ENCODE measurements around the gene MMP24OS. TPM values are rescaled to one million over a fixed set of nuclear protein-coding genes. Genes with fewer than 3 reads are reported as not detected.

The MMP24OS gene
- total and polyA plus RNA-seq, 2 donors (not counting 3 experiments of a cell fraction or from before 2014, with no cell fraction given) = 35.1 to 55.6 TPM

- no peak overlapping the region for H3K4me3 ChIP-seq (replicated peaks in 1 of 3; ENCODE audit: insufficient read depth in 1 of 3, low read depth in 1 of 3, low read length in 3 of 3)
- POLR2A ChIA-PET = no interaction called here
- H3K9me1 ChIP-seq (replicated peaks; ENCODE audit: control insufficient read depth, extremely low read depth, insufficient read depth, low read length) = no peaks in the 10 kb centered on the region
- H3K27me3 ChIP-seq (ENCODE audit: control insufficient read depth in 2 of 2, insufficient read depth in 2 of 2, low read length in 2 of 2) = no peaks in the 10 kb centered on the region
- H3K27ac ChIP-seq (ENCODE audit: insufficient read depth, low read depth, low read length) = no peak overlapping the region
- H4K20me1 ChIP-seq (replicated peaks; ENCODE audit: control insufficient read depth, extremely low read depth, insufficient read depth, low read length) = no peaks in the 10 kb centered on the region
- H3K36me3 ChIP-seq (ENCODE audit: control insufficient read depth in 2 of 2, extremely low read depth in 1 of 2, insufficient read depth in 2 of 2, low read length in 2 of 2) = peaks cover 2 to 3% of the 10 kb centered on the region in 2 experiments
- no peak overlapping the region for H3K9ac ChIP-seq (replicated peaks; ENCODE audit: extremely low read depth, insufficient read depth, low read length)
- H3K9me3 ChIP-seq (replicated peaks; ENCODE audit: control insufficient read depth, insufficient read depth, low read length) = no peaks in the 10 kb centered on the region
- no peak for DNase-seq (ENCODE audit: low read depth, low spot score)
- H3K79me2 ChIP-seq (ENCODE audit: control insufficient read depth, insufficient read depth, low read length) = peaks cover 28% of the 10 kb centered on the region
- H2AFZ ChIP-seq (ENCODE audit: low read depth, low read length) = no peak overlapping the region
- dilution Hi-C loops (cut with MboI; ENCODE audit: extremely low pct_ligation_motif_present, low sequenced_read_pairs) = no loop called here
- TF ChIP-seq POLR2A (IDR thresholded peaks at IDR 0.05; ENCODE audit: low read depth, low read length) (no peak), JUN (IDR thresholded peaks at IDR 0.05; ENCODE audit: borderline replicate concordance, insufficient read depth, insufficient read length, low read depth) (peak; percentile 16)
- H3K4me2 ChIP-seq (ENCODE audit: insufficient read depth, low read length) = no peak overlapping the region
- peaks cover 12% of the 10 kb centered on the region for H3K4me1 ChIP-seq (ENCODE audit: control insufficient read depth, extremely low read depth, insufficient read depth, low read length)
- CTCF ChIA-PET = no interaction called here
- FAIRE-seq = no peak
- intact Hi-C loops (cut with micrococcal nuclease) = no loop called here
- no TSS peak for BruUV-seq (replicated peaks)
Observed at GRCh38 chr20:35285806-35286076, 7.8 kb upstream of the MMP24OS start.

- peak overlapping the region; percentile 84 for H3K4me2 ChIP-seq (ENCODE audit: insufficient read depth, low read length)
- intact Hi-C loops (cut with micrococcal nuclease) = loop anchor here (1.0 kb wide), 1 partner anchor 19 kb away; no protein-coding TSS in a partner anchor
- ChIA-PET CTCF (interaction anchor here (0.7 to 1.8 kb wide), 6 partner anchors 12 to 162 kb away, joined by 3 to 11 read pairs (median 9); partner anchors contain the start of gene GDF5), POLR2A (interaction anchor here (0.6 to 1.6 kb wide), 6 partner anchors 10 to 378 kb away, joined by 3 to 5 read pairs (median 4); partner anchors contain the start of genes CEP250 and EDEM2)
- H3K36me3 ChIP-seq (ENCODE audit: control insufficient read depth in 2 of 2, extremely low read depth in 1 of 2, insufficient read depth in 2 of 2, low read length in 2 of 2) = peaks cover 4 to 5% of the 10 kb centered on the region in 2 experiments
- no peak overlapping the region for H3K27ac ChIP-seq (ENCODE audit: insufficient read depth, low read depth, low read length)
- no peaks in the 10 kb centered on the region for H3K9me1 ChIP-seq (replicated peaks; ENCODE audit: control insufficient read depth, extremely low read depth, insufficient read depth, low read length)
- no peaks in the 10 kb centered on the region for H4K20me1 ChIP-seq (replicated peaks; ENCODE audit: control insufficient read depth, extremely low read depth, insufficient read depth, low read length)
- H3K9me3 ChIP-seq (replicated peaks; ENCODE audit: control insufficient read depth, insufficient read depth, low read length) = no peaks in the 10 kb centered on the region
- peak overlapping the region; percentile 98 for H2AFZ ChIP-seq (ENCODE audit: low read depth, low read length)
- H3K79me2 ChIP-seq (ENCODE audit: control insufficient read depth, insufficient read depth, low read length) = peaks cover 33% of the 10 kb centered on the region
- peaks cover 12% of the 10 kb centered on the region for H3K4me1 ChIP-seq (ENCODE audit: control insufficient read depth, extremely low read depth, insufficient read depth, low read length)
- H3K4me3 ChIP-seq (replicated peaks in 1 of 3; ENCODE audit: insufficient read depth in 1 of 3, low read depth in 1 of 3, low read length in 3 of 3) = peak overlapping the region; percentile 82 to 93 (median 89)
- H3K27me3 ChIP-seq (ENCODE audit: control insufficient read depth in 2 of 2, insufficient read depth in 2 of 2, low read length in 2 of 2) = no peaks in the 10 kb centered on the region
- H3K9ac ChIP-seq (replicated peaks; ENCODE audit: extremely low read depth, insufficient read depth, low read length) = peak overlapping the region; percentile 89
- BruUV-seq (replicated peaks) = no TSS peak
- FAIRE-seq = no peak
- TF ChIP-seq JUN (IDR thresholded peaks at IDR 0.05; ENCODE audit: borderline replicate concordance, insufficient read depth, insufficient read length, low read depth) = no peak
- TF ChIP-seq POLR2AphosphoS5 (IDR thresholded peaks at IDR 0.05; ENCODE audit: insufficient read depth, low read depth, low read length) = no peak
- no peak for TF ChIP-seq POLR2A (IDR thresholded peaks at IDR 0.05; ENCODE audit: low read depth, low read length)
- TF ChIP-seq, protein P1, sequence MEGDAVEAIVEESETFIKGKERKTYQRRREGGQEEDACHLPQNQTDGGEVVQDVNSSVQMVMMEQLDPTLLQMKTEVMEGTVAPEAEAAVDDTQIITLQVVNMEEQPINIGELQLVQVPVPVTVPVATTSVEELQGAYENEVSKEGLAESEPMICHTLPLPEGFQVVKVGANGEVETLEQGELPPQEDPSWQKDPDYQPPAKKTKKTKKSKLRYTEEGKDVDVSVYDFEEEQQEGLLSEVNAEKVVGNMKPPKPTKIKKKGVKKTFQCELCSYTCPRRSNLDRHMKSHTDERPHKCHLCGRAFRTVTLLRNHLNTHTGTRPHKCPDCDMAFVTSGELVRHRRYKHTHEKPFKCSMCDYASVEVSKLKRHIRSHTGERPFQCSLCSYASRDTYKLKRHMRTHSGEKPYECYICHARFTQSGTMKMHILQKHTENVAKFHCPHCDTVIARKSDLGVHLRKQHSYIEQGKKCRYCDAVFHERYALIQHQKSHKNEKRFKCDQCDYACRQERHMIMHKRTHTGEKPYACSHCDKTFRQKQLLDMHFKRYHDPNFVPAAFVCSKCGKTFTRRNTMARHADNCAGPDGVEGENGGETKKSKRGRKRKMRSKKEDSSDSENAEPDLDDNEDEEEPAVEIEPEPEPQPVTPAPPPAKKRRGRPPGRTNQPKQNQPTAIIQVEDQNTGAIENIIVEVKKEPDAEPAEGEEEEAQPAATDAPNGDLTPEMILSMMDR (IDR thresholded peaks at IDR 0.05; ENCODE audit: extremely low read depth in 1 of 2, insufficient read depth in 1 of 2, low read depth in 1 of 2, low read length in 2 of 2) = no peak
- no peak for TF ChIP-seq MYC (IDR thresholded peaks at IDR 0.05; ENCODE audit: low read depth, low read length)
- no peak for TF ChIP-seq GATA2 (IDR thresholded peaks at IDR 0.05; ENCODE audit: insufficient read depth, insufficient read length, low read depth, low read length)
- dilution Hi-C loops (cut with MboI; ENCODE audit: extremely low pct_ligation_motif_present, low sequenced_read_pairs) = no loop called here
- DNase-seq (ENCODE audit: low read depth, low spot score) = no peak
Observed at GRCh38 chr20:35284992-35285805, 7.3 kb upstream of the MMP24OS start.
